K562 (cell line): ENCODE data around the gene FOSL1. TPM values are rescaled to one million over a fixed set of nuclear protein-coding genes. Genes with fewer than 3 reads are reported as not detected.

Experiments
- ATAC-seq: fragments of 200-7000 bp; cut with Tn5 transposase; 3 replicates; pipeline ENCODE4 v1.9.1; 2020; ENCODE audit warnings: moderate library complexity
- BruUV-seq: library from RNA; stranded (reverse); fragments of 400-500 nt; replicated peaks from 2 replicates; lab custom pipeline; 2021; lab: Mats Ljungman, UMichigan
- CTCF ChIA-PET: fragments of 300-600 bp; formaldehyde crosslinking; extraction: SDS; loops from one replicate; lab custom pipeline; 2021; ENCODE audit warnings: low intra/inter-chr PET ratio; lab: Yijun Ruan, JAX
- POLR2A ChIA-PET: fragments of 300-600, 350-650 bp; sonication (Branson Sonifier 250); formaldehyde crosslinking; extraction: SDS; loops from one replicate; lab custom pipeline; 2021; ENCODE audit warnings: antibody characterized with exemption, inconsistent platforms; lab: Yijun Ruan, JAX
- DNase-seq, 4 experiments: peaks; one replicate each; pipeline versions ENCODE4 v3.0.0 to v3.0.0-alpha.2; 2011 to 2018; ENCODE audit warnings: low spot score in 3 of 4, mixed read lengths in 3 of 4; ENCODE audit errors: extremely low read depth in 1 of 4
- FAIRE-seq: peaks from 2 replicates; lab custom pipeline; 2011; peaks lifted over from hg19 to GRCh38; lab: Jason Lieb, UNC
- H2AFZ ChIP-seq: 2 replicates; pipeline ENCODE4 v1.6.0; 2011; ENCODE audit warnings: low read depth, low read length, control low read depth, inconsistent platforms
- H3K27ac ChIP-seq: fragments of 200-600 bp; 3 replicates; pipeline ENCODE4 v1.8.0; 2011; ENCODE audit warnings: low read depth, mild to moderate bottlenecking, control low read depth, inconsistent platforms, low read length, moderate library complexity, mixed read lengths; ENCODE audit errors: extremely low read depth
- H3K27me3 ChIP-seq, 2 experiments: fragments of 300-600 bp in 1 of 2; 2 replicates in 1 of 2; 3 replicates in 1 of 2; pipeline versions ENCODE4 v1.6.0 to v1.8.0; 2011; ENCODE audit warnings: inconsistent platforms in 2 of 2, low read length in 2 of 2, mild to moderate bottlenecking in 1 of 2, mixed read lengths in 1 of 2, moderate library complexity in 1 of 2; ENCODE audit not compliant: control insufficient read depth in 2 of 2, insufficient read depth in 2 of 2
- H3K36me3 ChIP-seq: fragments of 300-600 bp; 3 replicates; pipeline ENCODE4 v1.8.0; 2011; ENCODE audit warnings: mild to moderate bottlenecking, low read length, inconsistent platforms; ENCODE audit not compliant: control insufficient read depth, insufficient read depth
- H3K4me1 ChIP-seq, 2 experiments: fragments of 200-600 bp in 1 of 2; replicated peaks in 1 of 2; 2 replicates in 1 of 2; 3 replicates in 1 of 2; pipeline versions ENCODE4 v1.5.1 to v1.8.0; 2011; ENCODE audit warnings: inconsistent platforms in 2 of 2, low read length in 2 of 2, mild to moderate bottlenecking in 1 of 2, mixed read lengths in 1 of 2, moderate library complexity in 1 of 2; ENCODE audit not compliant: control insufficient read depth in 2 of 2, insufficient read depth in 2 of 2
- H3K4me2 ChIP-seq: 2 replicates; pipeline ENCODE4 v1.6.1; 2011; ENCODE audit warnings: low read length, control low read depth, inconsistent platforms, mixed read lengths; ENCODE audit not compliant: insufficient read depth
- H3K4me3 ChIP-seq: fragments of 200-600 bp; sonication (generic), shearing (Covaris generic); 2 replicates; pipeline ENCODE4 v1.5.1; 2016; ENCODE audit warnings: control low read depth, inconsistent platforms
- H3K79me2 ChIP-seq: fragments of 200-600 bp; 3 replicates; pipeline ENCODE4 v1.8.0; 2011; ENCODE audit warnings: low read length, inconsistent platforms; ENCODE audit not compliant: control insufficient read depth, insufficient read depth
- H3K9ac ChIP-seq, 2 experiments: 2 replicates each; pipeline versions ENCODE4 v1.6.0 to v1.6.1; 2011; ENCODE audit warnings: low read depth in 2 of 2, low read length in 2 of 2, control low read depth in 1 of 2, inconsistent platforms in 1 of 2, mild to moderate bottlenecking in 1 of 2, mixed read lengths in 1 of 2; ENCODE audit not compliant: insufficient read depth in 1 of 2
- H3K9me1 ChIP-seq: one replicate; pipeline ENCODE4 v1.6.0; 2011; ENCODE audit warnings: inconsistent platforms, mild to moderate bottlenecking, low read length, moderate library complexity; ENCODE audit not compliant: control insufficient read depth, insufficient read depth
- H3K9me3 ChIP-seq: replicated peaks from 2 replicates; pipeline ENCODE4 v1.5.1; 2011; ENCODE audit warnings: low read depth, low read length, inconsistent platforms; ENCODE audit not compliant: control insufficient read depth, insufficient read depth
- H4K20me1 ChIP-seq: replicated peaks from 2 replicates; pipeline ENCODE4 v1.6.1; 2011; ENCODE audit warnings: low read length, inconsistent platforms, mixed read lengths; ENCODE audit not compliant: control insufficient read depth, insufficient read depth
- BRCA1 ChIP-seq, 2 experiments: fragments of 450-650 bp in 1 of 2; sonication (generic) in 1 of 2; formaldehyde crosslinking in 1 of 2; IDR thresholded peaks; 2 replicates each; pipeline versions ENCODE4 v1.5.0 to v1.6.1; 2017 to 2020; ENCODE audit warnings: mild to moderate bottlenecking in 1 of 2, missing genetic modification reagents in 1 of 2
- CREB1 ChIP-seq, 2 experiments: sonication (generic) in 1 of 2; formaldehyde crosslinking in 1 of 2; IDR thresholded peaks; 2 replicates each; pipeline versions ENCODE4 v1.6.1 to v1.8.0; 2012 to 2022; ENCODE audit warnings: inconsistent platforms in 1 of 2, mild to moderate bottlenecking in 1 of 2, missing genetic modification reagents in 1 of 2, moderate library complexity in 1 of 2
- CREM ChIP-seq: IDR thresholded peaks from 2 replicates; pipeline ENCODE4 v1.6.1; 2014; ENCODE audit warnings: antibody characterized with exemption, low read depth
- E2F6 ChIP-seq, 2 experiments: IDR thresholded peaks; 2 replicates each; pipeline ENCODE4 v1.6.1; 2011; ENCODE audit warnings: borderline replicate concordance in 1 of 2, control low read depth in 1 of 2, low read depth in 1 of 2, low read length in 1 of 2, mild to moderate bottlenecking in 1 of 2, mixed read lengths in 1 of 2, moderate library complexity in 1 of 2; ENCODE audit not compliant: insufficient read depth in 1 of 2, insufficient read length in 1 of 2, poor library complexity in 1 of 2, severe bottlenecking in 1 of 2; ENCODE audit errors: extremely low read depth in 1 of 2
- MAFK ChIP-seq: IDR thresholded peaks from 2 replicates; pipeline ENCODE4 v1.6.1; 2011; ENCODE audit warnings: low read length, improper control_type of control experiment
- POLR2A ChIP-seq: fragments of 450-650 bp; conservative IDR thresholded peaks from 2 replicates; pipeline ENCODE4 v1.6.1; 2016
- SMARCA5 ChIP-seq: fragments of 450-650 bp; IDR thresholded peaks from 2 replicates; pipeline ENCODE4 v1.6.1; 2016
- SNIP1 ChIP-seq: fragments of 450-650 bp; IDR thresholded peaks from 2 replicates; pipeline ENCODE4 v1.7.1; 2017; ENCODE audit warnings: low read depth, mild to moderate bottlenecking
- THRAP3 ChIP-seq: fragments of 450-650 bp; IDR thresholded peaks from 2 replicates; pipeline ENCODE4 v1.6.1; 2016; ENCODE audit warnings: mild to moderate bottlenecking, inconsistent platforms, borderline replicate concordance
- ZNF57 ChIP-seq: fragments of 450-650 bp; formaldehyde crosslinking; IDR thresholded peaks from 2 replicates; pipeline ENCODE4 v1.4.0; 2020; ENCODE audit warnings: mild to moderate bottlenecking, moderate library complexity
- ZSCAN29 ChIP-seq: fragments of 450-650 bp; IDR thresholded peaks from 2 replicates; pipeline ENCODE4 v1.6.1; 2017
- WGBS: fragments of 100-300 bp; shearing (Covaris generic); methylation state at CpG from one replicate; pipeline ENCODE4 v1.1.6; 2016; ENCODE audit warnings: low coverage, mixed read lengths; ENCODE audit not compliant: insufficient coverage; ENCODE audit errors: missing lambda C conversion rate; 5-methylcytosine and 5-hydroxymethylcytosine counted together
- in situ Hi-C: fragments of 300-500 bp; cut with MboI; formaldehyde crosslinking; loops from 4 replicates; pipeline ENCODE4 v1.15.0; 2018; ENCODE audit warnings: inconsistent platforms, mixed read lengths
- intact Hi-C: fragments of 100-400 bp; cut with micrococcal nuclease; formaldehyde crosslinking; loops from 2 replicates; pipeline ENCODE4 v1.14.2; 2022
- polyA plus RNA-seq, 8 experiments: library from polyadenylated mRNA; depleted of rRNA in 4 of 8; stranded (reverse) in 5 of 8; unstranded in 3 of 8; fragments of >200 nt; fragmentation: Nextera tagmentation in 2 of 8; fragmentation: Illumina TruSeq in 1 of 8; extraction: Ambion mirVana in 2 of 8; extraction: Trizol in 1 of 8; gene quantifications; 2 replicates each; pipeline versions ENCODE4 v1.2.1 to v1.2.3, GENCODE V29; 2011 to 2014; ENCODE audit warnings: inconsistent platforms in 1 of 8, missing spikeins in 1 of 8
- total RNA-seq, 7 experiments: library from RNA; depleted of rRNA in 6 of 7; stranded (reverse); fragments of >200 nt in 6 of 7; fragmentation: Illumina TruSeq in 2 of 7; extraction: Trizol in 2 of 7; gene quantifications; 2 replicates each; pipeline versions ENCODE4 v1.2.1 to v1.2.3, GENCODE V29; 2011 to 2021; ENCODE audit warnings: low replicate concordance in 1 of 7

Gene FOSL1
- total and polyA plus RNA-seq, 9 of the 15 experiments (the other 6 are each of a cell fraction or from before 2014, with no cell fraction given): 3.5 to 39.6 (median 10.0) TPM

- BruUV-seq: no TSS peak
Measured at GRCh38 chr11:65944767-65945166, 44.6 kb upstream of the FOSL1 start.

GRCh38 chr11:65944191-65944590 is 44.0 kb upstream of the FOSL1 start:
- Histone ChIP-seq H3K79me2 (no peaks in the 10 kb centered on the region), H3K4me2 (no peak overlapping the region), H3K9me1 (no peaks in the 10 kb centered on the region), H3K27ac (no peak overlapping the region), H3K9me3 (no peaks in the 10 kb centered on the region), H3K36me3 (no peaks in the 10 kb centered on the region), H3K4me1 (peaks cover 12 to 36% of the 10 kb centered on the region in 2 experiments; a peak in 4 of 5 replicates), H4K20me1 (0 out of 2 replicates have a peak, but pooled peaks cover 4% of the 10 kb centered on the region), H2AFZ (no peak overlapping the region), H3K9ac (no peak overlapping the region), H3K4me3 (no peak overlapping the region), H3K27me3 (peaks cover 0 to 5% of the 10 kb centered on the region in 2 experiments; a peak in 1 of 5 replicates)
- in situ Hi-C loops: no loop called here
- CTCF ChIA-PET: no interaction called here
- BruUV-seq: no TSS peak
- 65% methylated on average over 8 of the region's 8 CpGs for WGBS
- POLR2A ChIA-PET: interaction anchor here (1.1 kb wide), 1 partner anchor 39 kb away, joined by 3 read pairs; no protein-coding TSS in a partner anchor
- ATAC-seq (no peak), DNase-seq (no peak), FAIRE-seq (no peak)
- TF ChIP-seq SNIP1 (no peak), BRCA1 (IDR thresholded peaks at IDR 0.05) (no peak), BRCA1 (CRISPR knock-in tag; IDR thresholded peaks at IDR 0.05) (no peak), CREB1 (IDR thresholded peaks at IDR 0.05) (no peak), CREB1 (CRISPR knock-in tag; IDR thresholded peaks at IDR 0.05) (no peak), POLR2A (no peak), MAFK (no peak), CREM (no peak), SMARCA5 (no peak), E2F6 (IDR thresholded peaks at IDR 0.05; ENCODE audit: borderline replicate concordance in 1 of 2, extremely low read depth in 1 of 2, insufficient read depth in 1 of 2, insufficient read length in 1 of 2, low read depth in 1 of 2, low read length in 1 of 2, poor library complexity in 1 of 2, severe bottlenecking in 1 of 2) (no peak)
- intact Hi-C loops: no loop called here

More at GRCh38 chr11:65944767-65945166, 44.6 kb upstream of the FOSL1 start:
- intact Hi-C loops: no loop called here
- CTCF ChIA-PET: no interaction called here
- H3K79me2 ChIP-seq: no peaks in the 10 kb centered on the region
- no peaks in the 10 kb centered on the region for H3K9me1 ChIP-seq
- peaks cover 12 to 36% of the 10 kb centered on the region in 2 experiments; a peak in 4 of 5 replicates for H3K4me1 ChIP-seq
- H2AFZ ChIP-seq: no peak overlapping the region
- no peak overlapping the region for H3K27ac ChIP-seq
- H4K20me1 ChIP-seq: 0 out of 2 replicates have a peak, but pooled peaks cover 4% of the 10 kb centered on the region
- TF ChIP-seq ZSCAN29 (no peak), ZNF57 (CRISPR knock-in tag) (no peak), THRAP3 (no peak)
- TF ChIP-seq, all 486 proteins: peak for 0
- H3K9ac ChIP-seq: no peak overlapping the region; a peak in 1 of 4 replicates
- POLR2A ChIA-PET: interaction anchor here (1.1 kb wide), 1 partner anchor 39 kb away, joined by 3 read pairs; no protein-coding TSS in a partner anchor
- H3K4me3 ChIP-seq: no peak overlapping the region
- ATAC-seq (no peak), FAIRE-seq (no peak), DNase-seq (no peak)
- 43% methylated on average over 8 of the region's 8 CpGs for WGBS
- H3K4me2 ChIP-seq: no peak overlapping the region
- no peaks in the 10 kb centered on the region for H3K9me3 ChIP-seq
- in situ Hi-C loops: no loop called here
- H3K36me3 ChIP-seq: no peaks in the 10 kb centered on the region
- H3K27me3 ChIP-seq: peaks cover 0 to 5% of the 10 kb centered on the region in 2 experiments; a peak in 1 of 5 replicates
